ENCODE measurements around the gene SNTG2. TPM values are rescaled to one million over a fixed set of nuclear protein-coding genes. Genes with fewer than 3 reads are reported as not detected.

Gene SNTG2
- total RNA-seq, 4 donors from 2014 or later: 0.99 to 3.9 (median 2.3) TPM

- Histone ChIP-seq H3K9me3 (no peaks in the 10 kb centered on the region), H3K27ac (no peak overlapping the region), H3K4me1 (no peaks in the 10 kb centered on the region), H3K4me3 (no peak overlapping the region), H3K27me3 (peaks cover 3% of the 10 kb centered on the region), H3K36me3 (no peaks in the 10 kb centered on the region)
- WGBS: 67% methylated on average over 10 of the region's 10 CpGs
- TF ChIP-seq POLR2AphosphoS5 (IDR thresholded peaks at IDR 0.05): no peak
- TF ChIP-seq EP300 (IDR thresholded peaks at IDR 0.05): no peak
- no peak for TF ChIP-seq POLR2A (IDR thresholded peaks at IDR 0.05)
- TF ChIP-seq CTCF (IDR thresholded peaks at IDR 0.05): no peak
- no peak for DNase-seq (ENCODE audit: low spot score in 2 of 2)
These were observed 299.4 kb downstream of the SNTG2 start for GRCh38 chr2:1249897-1250687.

GRCh38 chr2:1251520-1251919 is 300.9 kb downstream of the SNTG2 start:
- H3K4me3 ChIP-seq: no peak overlapping the region
- H3K27me3 ChIP-seq: peaks cover 3% of the 10 kb centered on the region
- no peaks in the 10 kb centered on the region for H3K36me3 ChIP-seq
- no peaks in the 10 kb centered on the region for H3K9me3 ChIP-seq
- DNase-seq (ENCODE audit: low spot score in 2 of 2): no peak
- no peak overlapping the region for H3K27ac ChIP-seq
- WGBS: 85% methylated on average over 5 of the region's 5 CpGs
- TF ChIP-seq POLR2AphosphoS5 (IDR thresholded peaks at IDR 0.05): no peak
- no peak for TF ChIP-seq CTCF (IDR thresholded peaks at IDR 0.05)
- TF ChIP-seq POLR2A (IDR thresholded peaks at IDR 0.05): no peak
- TF ChIP-seq EP300 (IDR thresholded peaks at IDR 0.05): no peak
- no peaks in the 10 kb centered on the region for H3K4me1 ChIP-seq

- no peak overlapping the region for H3K27ac ChIP-seq
- no peak for DNase-seq (ENCODE audit: low spot score in 2 of 2)
- TF ChIP-seq POLR2AphosphoS5 (IDR thresholded peaks at IDR 0.05) (no peak), EP300 (IDR thresholded peaks at IDR 0.05) (no peak), CTCF (IDR thresholded peaks at IDR 0.05) (no peak), POLR2A (IDR thresholded peaks at IDR 0.05) (no peak)
- WGBS: 73% methylated on average over 4 of the region's 4 CpGs
- peaks cover 3% of the 10 kb centered on the region for H3K27me3 ChIP-seq
- no peaks in the 10 kb centered on the region for H3K36me3 ChIP-seq
- H3K4me1 ChIP-seq: no peaks in the 10 kb centered on the region
- no peaks in the 10 kb centered on the region for H3K9me3 ChIP-seq
- H3K4me3 ChIP-seq: no peak overlapping the region
These were observed 303.0 kb downstream of the SNTG2 start for GRCh38 chr2:1253629-1254028.

- no peak for DNase-seq (ENCODE audit: low spot score in 2 of 2)
- H3K4me1 ChIP-seq: no peaks in the 10 kb centered on the region
- no peak overlapping the region for H3K27ac ChIP-seq
- H3K27me3 ChIP-seq: peaks cover 3% of the 10 kb centered on the region
- H3K4me3 ChIP-seq: no peak overlapping the region
- whole genome bisulfite sequencing: 62% methylated on average over 18 of the region's 18 CpGs
- no peaks in the 10 kb centered on the region for H3K36me3 ChIP-seq
- H3K9me3 ChIP-seq: no peaks in the 10 kb centered on the region
- TF ChIP-seq EP300 (IDR thresholded peaks at IDR 0.05): no peak
- TF ChIP-seq CTCF (IDR thresholded peaks at IDR 0.05): no peak
These were observed 304.2 kb downstream of the SNTG2 start for GRCh38 chr2:1254662-1255343.

GRCh38 chr2:1256632-1257324 is 306.1 kb downstream of the SNTG2 start:
- H3K27ac ChIP-seq: no peak overlapping the region
- TF ChIP-seq POLR2A (IDR thresholded peaks at IDR 0.05) (no peak), EP300 (IDR thresholded peaks at IDR 0.05) (no peak), POLR2AphosphoS5 (IDR thresholded peaks at IDR 0.05) (no peak), CTCF (IDR thresholded peaks at IDR 0.05) (no peak)
- DNase-seq (ENCODE audit: low spot score in 2 of 2): no peak

More at GRCh38 chr2:1256632-1257324, 306.1 kb downstream of the SNTG2 start:
- H3K27me3 ChIP-seq: no peaks in the 10 kb centered on the region
- H3K4me1 ChIP-seq: no peaks in the 10 kb centered on the region
- H3K9me3 ChIP-seq: no peaks in the 10 kb centered on the region
- WGBS: 70% methylated on average over 10 of the region's 10 CpGs
- no peaks in the 10 kb centered on the region for H3K36me3 ChIP-seq
- H3K4me3 ChIP-seq: no peak overlapping the region
